H9 (cell line): ENCODE data around the gene GOT1. TPM values are rescaled to one million over a fixed set of nuclear protein-coding genes. Genes with fewer than 3 reads are reported as not detected.

ENCODE experiments used
- DNase-seq: peaks from one replicate; pipeline ENCODE4 v3.0.0-alpha.2; 2017
- H2AFZ ChIP-seq: one replicate; pipeline ENCODE4 v1.6.1; 2013; ENCODE audit warnings: mild to moderate bottlenecking, low read length, control low read depth, moderate library complexity
- H2AK5ac ChIP-seq: 2 replicates; pipeline ENCODE4 v1.6.1; 2013; ENCODE audit warnings: low read length, control low read depth, mixed read lengths; ENCODE audit not compliant: insufficient read length
- H2BK120ac ChIP-seq: one replicate; pipeline ENCODE4 v1.6.1; 2013; ENCODE audit warnings: low read depth, mild to moderate bottlenecking, low read length, control low read depth, inconsistent platforms; ENCODE audit not compliant: poor library complexity, severe bottlenecking
- H2BK12ac ChIP-seq: 2 replicates; pipeline ENCODE4 v1.6.1; 2013; ENCODE audit warnings: low read length, control low read depth, mixed read lengths, low read depth; ENCODE audit not compliant: insufficient read length
- H2BK15ac ChIP-seq: 2 replicates; pipeline ENCODE4 v1.6.1; 2013; ENCODE audit warnings: low read depth, low read length, control low read depth
- H2BK20ac ChIP-seq: one replicate; pipeline ENCODE4 v1.6.1; 2013; ENCODE audit warnings: low read depth, mild to moderate bottlenecking, low read length, control low read depth, inconsistent platforms; ENCODE audit not compliant: poor library complexity, severe bottlenecking
- H2BK5ac ChIP-seq: 2 replicates; pipeline ENCODE4 v1.6.1; 2013; ENCODE audit warnings: low read length, control low read depth, mixed read lengths; ENCODE audit not compliant: insufficient read length
- H3K14ac ChIP-seq: 2 replicates; pipeline ENCODE4 v1.6.1; 2013; ENCODE audit warnings: low read length, control low read depth; ENCODE audit not compliant: insufficient read depth
- H3K18ac ChIP-seq: 2 replicates; pipeline ENCODE4 v1.6.1; 2013; ENCODE audit warnings: low read depth, mild to moderate bottlenecking, mixed read lengths, low read length, control low read depth; ENCODE audit not compliant: insufficient read length
- H3K23ac ChIP-seq: 2 replicates; pipeline ENCODE4 v1.6.1; 2013; ENCODE audit warnings: low read length, control low read depth, mixed read lengths, low read depth; ENCODE audit not compliant: insufficient read length
- H3K23me2 ChIP-seq: 2 replicates; pipeline ENCODE4 v1.6.1; 2013; ENCODE audit warnings: low read depth, mild to moderate bottlenecking, mixed read lengths, low read length, control low read depth; ENCODE audit not compliant: insufficient read length, poor library complexity, severe bottlenecking
- H3K27ac ChIP-seq: 2 replicates; pipeline ENCODE4 v1.5.1; 2013; ENCODE audit warnings: low read length, control low read depth, mixed read lengths, low read depth; ENCODE audit not compliant: insufficient read length
- H3K27me3 ChIP-seq: 2 replicates; pipeline ENCODE4 v1.6.1; 2013; ENCODE audit warnings: low read length, control low read depth, inconsistent platforms; ENCODE audit not compliant: insufficient read depth
- H3K4ac ChIP-seq: 2 replicates; pipeline ENCODE4 v1.6.1; 2013; ENCODE audit warnings: low read depth, mild to moderate bottlenecking, control low read depth, inconsistent platforms, low read length, moderate library complexity
- H3K4me1 ChIP-seq: 2 replicates; pipeline ENCODE4 v1.6.1; 2013; ENCODE audit warnings: low read length, control low read depth, inconsistent platforms; ENCODE audit not compliant: insufficient read depth
- H3K4me2 ChIP-seq: 2 replicates; pipeline ENCODE4 v1.6.1; 2013; ENCODE audit warnings: low read length, control low read depth, mixed read lengths; ENCODE audit not compliant: insufficient read length, insufficient read depth
- H3K56ac ChIP-seq: 2 replicates; pipeline ENCODE4 v1.6.1; 2013; ENCODE audit warnings: low read depth, mild to moderate bottlenecking, mixed read lengths, low read length, control low read depth; ENCODE audit not compliant: insufficient read length
- H3K79me1 ChIP-seq: 2 replicates; pipeline ENCODE4 v1.6.1; 2013; ENCODE audit warnings: low read depth, mild to moderate bottlenecking, moderate library complexity, low read length, control low read depth, inconsistent platforms; ENCODE audit not compliant: insufficient read depth, poor library complexity, severe bottlenecking
- H3K79me2 ChIP-seq: 2 replicates; pipeline ENCODE4 v1.6.1; 2013; ENCODE audit warnings: low read length, control low read depth, inconsistent platforms; ENCODE audit not compliant: insufficient read depth
- H3K9ac ChIP-seq: 2 replicates; pipeline ENCODE4 v1.6.1; 2013; ENCODE audit warnings: low read length, control low read depth, mixed read lengths; ENCODE audit not compliant: insufficient read length; ENCODE audit errors: extremely low read depth
- H3K9me3 ChIP-seq: one replicate; pipeline ENCODE4 v1.6.1; 2013; ENCODE audit warnings: low read depth, low read length, inconsistent platforms; ENCODE audit not compliant: control insufficient read depth
- H3T11ph ChIP-seq: one replicate; pipeline ENCODE4 v1.6.1; 2013; ENCODE audit warnings: mild to moderate bottlenecking, low read length, control low read depth, inconsistent platforms
- H4K20me1 ChIP-seq: one replicate; pipeline ENCODE4 v1.6.1; 2013; ENCODE audit not compliant: control insufficient read depth, insufficient read length, insufficient read depth
- H4K5ac ChIP-seq: 2 replicates; pipeline ENCODE4 v1.6.1; 2013; ENCODE audit warnings: low read depth, mild to moderate bottlenecking, mixed read lengths, low read length, control low read depth; ENCODE audit not compliant: insufficient read length
- H4K8ac ChIP-seq: replicated peaks from 2 replicates; pipeline ENCODE4 v1.6.1; 2013; ENCODE audit warnings: low read length, control low read depth, mixed read lengths, low read depth; ENCODE audit not compliant: insufficient read length
- H4K91ac ChIP-seq: 2 replicates; pipeline ENCODE4 v1.6.1; 2013; ENCODE audit warnings: low read depth, mild to moderate bottlenecking, moderate library complexity, mixed read lengths, low read length, control low read depth; ENCODE audit not compliant: insufficient read length
- H3K27ac Mint-ChIP-seq, 3 experiments: 2 replicates in 2 of 3; 3 replicates in 1 of 3; pipeline ENCODE4 v1.8.0; 2020 to 2021; ENCODE audit warnings: mixed read lengths in 3 of 3, mild to moderate bottlenecking in 1 of 3, moderate library complexity in 1 of 3
- H3K27me3 Mint-ChIP-seq: 2 replicates; pipeline ENCODE4 v1.8.0; 2021; ENCODE audit warnings: low read depth, mild to moderate bottlenecking, moderate library complexity, mixed read lengths
- H3K36me3 Mint-ChIP-seq, 3 experiments: 2 replicates in 2 of 3; 3 replicates in 1 of 3; pipeline ENCODE4 v1.8.0; 2020 to 2021; ENCODE audit warnings: low read depth in 3 of 3, mixed read lengths in 3 of 3; ENCODE audit not compliant: insufficient read depth in 1 of 3
- H3K4me1 Mint-ChIP-seq, 2 experiments: 2 replicates each; pipeline ENCODE4 v1.8.0; 2020; ENCODE audit warnings: mixed read lengths in 2 of 2
- H3K4me3 Mint-ChIP-seq, 2 experiments: 2 replicates in 1 of 2; 3 replicates in 1 of 2; pipeline ENCODE4 v1.8.0; 2020 to 2021; ENCODE audit warnings: mild to moderate bottlenecking in 2 of 2, mixed read lengths in 2 of 2, moderate library complexity in 1 of 2
- H3K9me3 Mint-ChIP-seq, 2 experiments: 2 replicates in 1 of 2; 3 replicates in 1 of 2; pipeline ENCODE4 v1.8.0; 2020; ENCODE audit warnings: mild to moderate bottlenecking in 2 of 2, mixed read lengths in 2 of 2, moderate library complexity in 1 of 2
- WGBS: extraction: QIAGEN DNeasy Blood & Tissue Kit; methylation state at CpG from one replicate; pipeline ENCODE4 v1.1.7; 2013; ENCODE audit warnings: missing lambda C conversion rate, low lambda C conversion rate, mixed read lengths; ENCODE audit not compliant: insufficient read length; ENCODE audit errors: extremely low coverage; 5-methylcytosine and 5-hydroxymethylcytosine counted together
- total RNA-seq: library from RNA; stranded (reverse); gene quantifications from 2 replicates; pipeline ENCODE4 v1.2.1, GENCODE V29; 2021
- TF ChIP-seq, protein P1 (sequence below): fragments of 200-600 bp; sonication (generic); conservative IDR thresholded peaks from 3 replicates; pipeline ENCODE4 v1.8.0; 2021; ENCODE audit warnings: antibody characterized with exemption, mild to moderate bottlenecking

GOT1 gene
- total RNA-seq, 1 experiment from 2014 or later: 43.3 TPM

DNA sequence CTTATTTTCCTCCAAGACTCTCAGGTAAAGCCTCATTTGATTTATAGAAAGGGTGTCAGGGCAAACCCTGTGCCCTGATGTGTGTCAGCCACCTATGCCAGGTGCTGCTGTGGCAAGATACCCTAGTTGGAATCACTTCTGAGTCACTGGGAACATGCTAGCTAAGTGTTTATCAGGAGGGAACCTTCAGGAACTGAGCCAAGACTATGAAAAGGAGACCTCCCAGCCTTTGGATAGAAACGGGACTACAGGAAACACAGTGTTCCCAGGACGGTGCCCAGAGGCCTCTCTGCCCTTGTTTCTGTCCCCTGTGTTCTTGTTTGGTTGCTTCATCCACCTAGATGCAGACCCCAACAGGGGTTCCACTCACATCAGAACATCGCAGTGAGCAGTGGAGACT, 72.7 kb downstream of the GOT1 start:
- H4K91ac ChIP-seq: no peak overlapping the region
- no peak overlapping the region for H3K4me2 ChIP-seq
- TF ChIP-seq, protein P1, sequence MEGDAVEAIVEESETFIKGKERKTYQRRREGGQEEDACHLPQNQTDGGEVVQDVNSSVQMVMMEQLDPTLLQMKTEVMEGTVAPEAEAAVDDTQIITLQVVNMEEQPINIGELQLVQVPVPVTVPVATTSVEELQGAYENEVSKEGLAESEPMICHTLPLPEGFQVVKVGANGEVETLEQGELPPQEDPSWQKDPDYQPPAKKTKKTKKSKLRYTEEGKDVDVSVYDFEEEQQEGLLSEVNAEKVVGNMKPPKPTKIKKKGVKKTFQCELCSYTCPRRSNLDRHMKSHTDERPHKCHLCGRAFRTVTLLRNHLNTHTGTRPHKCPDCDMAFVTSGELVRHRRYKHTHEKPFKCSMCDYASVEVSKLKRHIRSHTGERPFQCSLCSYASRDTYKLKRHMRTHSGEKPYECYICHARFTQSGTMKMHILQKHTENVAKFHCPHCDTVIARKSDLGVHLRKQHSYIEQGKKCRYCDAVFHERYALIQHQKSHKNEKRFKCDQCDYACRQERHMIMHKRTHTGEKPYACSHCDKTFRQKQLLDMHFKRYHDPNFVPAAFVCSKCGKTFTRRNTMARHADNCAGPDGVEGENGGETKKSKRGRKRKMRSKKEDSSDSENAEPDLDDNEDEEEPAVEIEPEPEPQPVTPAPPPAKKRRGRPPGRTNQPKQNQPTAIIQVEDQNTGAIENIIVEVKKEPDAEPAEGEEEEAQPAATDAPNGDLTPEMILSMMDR: no peak
- DNase-seq: no peak
- peaks cover 71% of the 10 kb centered on the region for H3K27me3 Mint-ChIP-seq
- H3K9ac ChIP-seq: no peak overlapping the region
- no peak overlapping the region for H2BK5ac ChIP-seq
- H2BK12ac ChIP-seq: no peak overlapping the region
- H3K36me3 Mint-ChIP-seq: no peaks in the 10 kb centered on the region
- no peak overlapping the region for H4K8ac ChIP-seq
- H3K27ac Mint-ChIP-seq: no peak overlapping the region; a peak in 3 of 7 replicates
- no peak overlapping the region for H2AK5ac ChIP-seq
- H3K56ac ChIP-seq: no peak overlapping the region
- H3T11ph ChIP-seq: no peak overlapping the region
- no peak overlapping the region for H4K5ac ChIP-seq
- H2BK20ac ChIP-seq: no peak overlapping the region
- no peaks in the 10 kb centered on the region for H3K9me3 ChIP-seq
- WGBS: no CpG with 5 or more reads among the region's 3 CpGs
- H3K4ac ChIP-seq: no peak overlapping the region
- H3K9me3 Mint-ChIP-seq: no peaks in the 10 kb centered on the region
- H2AFZ ChIP-seq: no peak overlapping the region
- H2BK15ac ChIP-seq: no peak overlapping the region
- no peaks in the 10 kb centered on the region for H3K79me2 ChIP-seq
- no peaks in the 10 kb centered on the region for H4K20me1 ChIP-seq
- no peaks in the 10 kb centered on the region for H3K23me2 ChIP-seq
- H3K23ac ChIP-seq: no peak overlapping the region
- no peaks in the 10 kb centered on the region for H3K27me3 ChIP-seq
- no peaks in the 10 kb centered on the region for H3K79me1 ChIP-seq
- no peak overlapping the region for H3K4me3 Mint-ChIP-seq
- H2BK120ac ChIP-seq: no peak overlapping the region
- H3K4me1 Mint-ChIP-seq: peaks cover 26 to 27% of the 10 kb centered on the region in 2 experiments
- H3K27ac ChIP-seq: no peak overlapping the region
- peaks cover 9% of the 10 kb centered on the region; the same call in 1 of the 2 replicates for H3K4me1 ChIP-seq
- no peak overlapping the region for H3K18ac ChIP-seq
- H3K14ac ChIP-seq: no peak overlapping the region; the same call in 1 of the 2 replicates
